GM06990 (cell line): Measurements from ENCODE around the gene ADAR.
A peak's percentile ranks its signal among the peaks of the same experiment; 100 is the strongest.

Experiments
- DNase-seq: peaks from one replicate; pipeline ENCODE4 v3.0.0-alpha.2; 2011; ENCODE audit not compliant: insufficient read length; ENCODE audit errors: extremely low read depth
- H3K27me3 ChIP-seq: replicated peaks from 2 replicates; pipeline ENCODE4 v1.6.0; 2011; ENCODE audit warnings: low read length; ENCODE audit not compliant: control insufficient read depth, insufficient read depth
- H3K36me3 ChIP-seq: 2 replicates; pipeline ENCODE4 v1.5.1; 2011; ENCODE audit warnings: low read length; ENCODE audit not compliant: control insufficient read depth, insufficient read depth
- H3K4me3 ChIP-seq: replicated peaks from 2 replicates; pipeline ENCODE4 v1.5.1; 2011; ENCODE audit warnings: low read depth, mild to moderate bottlenecking, control low read depth, low read length
- CTCF ChIP-seq: IDR thresholded peaks from 2 replicates; pipeline ENCODE4 v1.5.1; 2011; ENCODE audit warnings: low read length, control low read depth, mild to moderate bottlenecking, inconsistent platforms; ENCODE audit not compliant: insufficient read depth, poor library complexity, severe bottlenecking

Gene ADAR

DNA sequence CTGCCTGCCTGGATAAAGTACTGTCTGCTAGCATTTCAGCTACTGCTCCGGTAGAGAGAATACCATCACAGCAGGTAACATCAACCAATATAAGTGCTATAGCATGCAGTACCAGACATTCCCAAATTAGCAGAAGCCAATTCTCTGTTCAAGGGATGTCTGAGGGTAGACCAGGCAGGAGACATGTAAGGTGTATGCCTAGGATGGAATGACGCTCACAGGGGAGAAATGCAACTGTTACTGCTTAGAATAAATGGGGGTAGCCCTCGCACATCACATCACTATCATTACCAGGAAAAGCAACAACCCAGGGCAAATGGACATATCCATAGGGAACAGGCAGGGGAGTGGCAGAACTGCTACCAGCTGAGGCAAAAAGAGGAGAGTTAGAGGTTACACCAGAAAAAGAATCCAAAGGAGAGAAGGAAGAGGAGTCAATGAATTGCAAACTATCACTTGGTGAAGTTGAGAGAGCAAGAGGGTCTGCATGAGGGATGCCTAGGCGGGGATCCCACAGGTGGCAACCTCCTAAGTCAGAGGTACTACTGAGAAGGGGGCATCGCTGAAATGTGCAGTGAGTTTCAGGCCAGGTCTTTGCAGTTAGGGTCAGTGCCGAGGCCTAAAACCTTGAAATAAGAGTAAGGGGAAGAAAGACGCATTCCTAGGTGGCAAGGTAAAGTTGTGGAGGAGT, 50.6 kb downstream of the ADAR start:
- Histone ChIP-seq H3K36me3 (peaks cover 27% of the 10 kb centered on the region), H3K27me3 (no peaks in the 10 kb centered on the region), H3K4me3 (peak overlapping the region; percentile 92)
- TF ChIP-seq CTCF, result no peak
- no peak for DNase-seq

DNA sequence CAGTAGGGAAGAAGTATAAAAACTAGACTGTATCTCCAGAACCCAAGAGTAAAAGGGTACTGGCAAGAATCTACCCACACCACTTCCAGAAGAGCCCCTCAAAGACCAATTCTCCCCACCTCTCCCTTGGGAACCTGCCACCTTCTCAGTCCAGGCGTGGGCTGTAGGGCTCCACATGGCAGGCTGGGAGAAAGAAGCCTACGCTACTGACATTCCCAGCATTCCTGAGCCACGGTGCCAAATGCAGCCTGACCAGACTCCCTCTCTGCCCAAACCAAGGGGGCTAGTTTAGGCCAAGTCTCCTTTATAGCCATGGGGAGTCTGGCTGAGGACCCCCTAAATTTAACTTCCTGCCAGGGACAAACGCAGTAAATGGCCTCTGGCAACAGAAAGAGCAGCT, 51.6 kb downstream of the ADAR start:
- H3K36me3 ChIP-seq, result peaks cover 35% of the 10 kb centered on the region
- TF ChIP-seq CTCF, result no peak
- no peak for DNase-seq
- peak overlapping the region; percentile 92 for H3K4me3 ChIP-seq
- no peaks in the 10 kb centered on the region for H3K27me3 ChIP-seq

GRCh38 chr1:154553056-154554030, 54.6 kb downstream of the ADAR start:
- Histone ChIP-seq H3K36me3 (peaks cover 56% of the 10 kb centered on the region), H3K27me3 (no peaks in the 10 kb centered on the region), H3K4me3 (no peak overlapping the region)
- no peak for DNase-seq
- no peak for TF ChIP-seq CTCF

GRCh38 chr1:154552036-154552435, 56.0 kb downstream of the ADAR start:
- Histone ChIP-seq H3K36me3 (peaks cover 56% of the 10 kb centered on the region), H3K27me3 (no peaks in the 10 kb centered on the region), H3K4me3 (no peak overlapping the region)
- TF ChIP-seq CTCF, result no peak
- DNase-seq, result no peak

- Histone ChIP-seq H3K4me3 (no peak overlapping the region), H3K27me3 (no peaks in the 10 kb centered on the region), H3K36me3 (peaks cover 56% of the 10 kb centered on the region)
- no peak for TF ChIP-seq CTCF
- DNase-seq, result no peak
Observed at GRCh38 chr1:154551474-154551873, 56.5 kb downstream of the ADAR start.
